SU-DHL-6 (cell line): ENCODE measurements around the gene RNF217.

ENCODE experiments used
- H2AFZ ChIP-seq: fragments of 200-600 bp; sonication (generic); 2 replicates; pipeline ENCODE4 v1.6.1; 2014; ENCODE audit warnings: low read depth, mild to moderate bottlenecking, moderate library complexity, mixed read lengths, antibody characterized with exemption, low read length; ENCODE audit not compliant: severe bottlenecking
- H3F3A ChIP-seq: fragments of 200-600 bp; shearing (Covaris generic); 2 replicates; pipeline ENCODE4 v1.6.0; 2016; ENCODE audit warnings: antibody characterized with exemption, mild to moderate bottlenecking; ENCODE audit not compliant: insufficient read depth
- H3K27ac ChIP-seq: fragments of 200-600 bp; sonication (generic); 2 replicates; pipeline ENCODE4 v1.5.1; 2016; ENCODE audit warnings: low read depth, mild to moderate bottlenecking, low read length, moderate library complexity, mixed read lengths
- H3K27me3 ChIP-seq: fragments of 200-600 bp; sonication (generic), shearing (Covaris generic); 2 replicates; pipeline ENCODE4 v1.6.0; 2014; ENCODE audit warnings: mild to moderate bottlenecking, low read length
- H3K36me3 ChIP-seq: fragments of 200-600 bp; sonication (generic); 2 replicates; pipeline ENCODE4 v1.6.1; 2014; ENCODE audit warnings: mild to moderate bottlenecking, low read length, mixed read lengths
- H3K4me2 ChIP-seq: fragments of 300-600, 200-600 bp; shearing (Covaris generic), sonication (generic); 2 replicates; pipeline ENCODE4 v1.6.0; 2014; ENCODE audit warnings: low read length, low read depth, mild to moderate bottlenecking; ENCODE audit not compliant: poor library complexity, severe bottlenecking
- H3K4me3 ChIP-seq: fragments of 200-600 bp; sonication (generic); 2 replicates; pipeline ENCODE4 v1.5.1; 2014; ENCODE audit warnings: antibody characterized with exemption, low read length, mild to moderate bottlenecking, mixed read lengths; ENCODE audit not compliant: insufficient read depth, poor library complexity, severe bottlenecking
- H3K79me2 ChIP-seq: fragments of 200-600 bp; sonication (generic); 2 replicates; pipeline ENCODE4 v1.6.1; 2014; ENCODE audit warnings: mild to moderate bottlenecking, low read length, moderate library complexity; ENCODE audit not compliant: insufficient read depth
- H3K9ac ChIP-seq: fragments of 200-600 bp; sonication (generic); 2 replicates; pipeline ENCODE4 v1.7.0; 2014; ENCODE audit warnings: mild to moderate bottlenecking, low read length
- H3K9me2 ChIP-seq: fragments of 200-600 bp; sonication (generic); replicated peaks from 2 replicates; pipeline ENCODE4 v1.6.1; 2014; ENCODE audit warnings: low read length; ENCODE audit not compliant: insufficient read depth
- H3K9me3 ChIP-seq: fragments of 200-600 bp; sonication (generic); 2 replicates; pipeline ENCODE4 v1.6.1; 2014; ENCODE audit warnings: low read length, mixed read lengths; ENCODE audit not compliant: insufficient read depth
- H4K20me1 ChIP-seq: fragments of 200-600 bp; sonication (generic); 2 replicates; pipeline ENCODE4 v1.6.1; 2014; ENCODE audit warnings: low read depth, mild to moderate bottlenecking, antibody characterized with exemption, low read length, moderate library complexity, mixed read lengths
- EZH2phosphoT487 ChIP-seq: fragments of 200-600 bp; sonication (generic), shearing (Covaris generic); conservative IDR thresholded peaks from 2 replicates; pipeline ENCODE4 v1.6.1; 2018; ENCODE audit warnings: mild to moderate bottlenecking, antibody characterized with exemption, low read length, moderate library complexity, mixed read lengths
- TF ChIP-seq, protein P1 (sequence below): fragments of 200-600 bp; sonication (generic); IDR thresholded peaks from one replicate; pipeline ENCODE4 v1.5.1; 2017; ENCODE audit warnings: antibody characterized with exemption, mild to moderate bottlenecking, low read length, moderate library complexity; ENCODE audit not compliant: insufficient read depth, poor library complexity, severe bottlenecking

The RNF217 gene

DNA sequence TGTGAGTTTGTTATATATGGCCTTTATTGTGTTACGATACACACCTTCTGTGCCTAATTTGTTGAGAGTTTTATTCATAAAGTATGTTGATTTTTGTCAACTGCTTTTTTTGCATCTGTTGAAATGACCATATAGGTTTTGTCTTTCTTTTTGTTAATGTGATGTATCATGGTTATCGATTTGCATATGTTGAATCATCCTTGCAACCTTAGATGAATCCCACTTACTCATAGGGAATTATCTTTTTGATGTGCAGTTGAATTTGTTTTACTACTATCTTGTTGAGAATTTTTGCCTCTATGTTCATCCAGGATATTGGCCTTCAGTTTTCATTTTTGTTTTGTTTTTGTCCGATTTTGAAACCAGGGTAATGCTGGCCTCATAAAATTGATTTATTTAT, 145.7 kb downstream of the RNF217 start:
- Histone ChIP-seq H3K79me2 (no peaks in the 10 kb centered on the region), H3K27ac (no peak overlapping the region), H2AFZ (no peak overlapping the region), H3K36me3 (no peaks in the 10 kb centered on the region), H3F3A (no peaks in the 10 kb centered on the region), H3K4me2 (no peak overlapping the region), H3K9me2 (no peaks in the 10 kb centered on the region), H3K9ac (no peak overlapping the region), H3K4me3 (no peak overlapping the region), H4K20me1 (no peaks in the 10 kb centered on the region), H3K27me3 (no peaks in the 10 kb centered on the region), H3K9me3 (0 out of 2 replicates have a peak, but pooled peaks cover 6% of the 10 kb centered on the region)
- no peak for TF ChIP-seq EZH2phosphoT487
- TF ChIP-seq, protein P1, sequence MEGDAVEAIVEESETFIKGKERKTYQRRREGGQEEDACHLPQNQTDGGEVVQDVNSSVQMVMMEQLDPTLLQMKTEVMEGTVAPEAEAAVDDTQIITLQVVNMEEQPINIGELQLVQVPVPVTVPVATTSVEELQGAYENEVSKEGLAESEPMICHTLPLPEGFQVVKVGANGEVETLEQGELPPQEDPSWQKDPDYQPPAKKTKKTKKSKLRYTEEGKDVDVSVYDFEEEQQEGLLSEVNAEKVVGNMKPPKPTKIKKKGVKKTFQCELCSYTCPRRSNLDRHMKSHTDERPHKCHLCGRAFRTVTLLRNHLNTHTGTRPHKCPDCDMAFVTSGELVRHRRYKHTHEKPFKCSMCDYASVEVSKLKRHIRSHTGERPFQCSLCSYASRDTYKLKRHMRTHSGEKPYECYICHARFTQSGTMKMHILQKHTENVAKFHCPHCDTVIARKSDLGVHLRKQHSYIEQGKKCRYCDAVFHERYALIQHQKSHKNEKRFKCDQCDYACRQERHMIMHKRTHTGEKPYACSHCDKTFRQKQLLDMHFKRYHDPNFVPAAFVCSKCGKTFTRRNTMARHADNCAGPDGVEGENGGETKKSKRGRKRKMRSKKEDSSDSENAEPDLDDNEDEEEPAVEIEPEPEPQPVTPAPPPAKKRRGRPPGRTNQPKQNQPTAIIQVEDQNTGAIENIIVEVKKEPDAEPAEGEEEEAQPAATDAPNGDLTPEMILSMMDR = no peak

DNA sequence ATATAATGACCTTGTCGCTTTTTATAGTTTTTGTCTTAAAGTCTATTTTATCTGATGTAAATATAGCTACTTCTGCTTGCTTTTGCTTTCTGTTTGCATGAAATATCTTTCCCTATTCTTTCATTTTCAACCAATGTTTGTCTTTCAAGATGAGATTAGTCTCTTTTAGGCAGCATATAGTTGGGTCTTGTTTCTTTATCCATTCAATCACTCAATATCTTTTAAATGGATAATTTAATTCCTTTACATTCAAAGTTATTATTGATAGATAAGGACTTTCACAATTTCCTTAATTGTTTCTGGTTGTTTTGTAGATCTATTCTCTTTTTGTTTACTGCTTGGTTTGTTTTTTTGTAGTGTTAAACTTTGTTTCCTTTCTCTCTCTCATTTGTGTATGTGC, 147.8 kb downstream of the RNF217 start:
- Histone ChIP-seq H3K4me3 (no peak overlapping the region), H3K9me2 (no peaks in the 10 kb centered on the region), H3F3A (no peaks in the 10 kb centered on the region), H3K27me3 (no peaks in the 10 kb centered on the region), H3K4me2 (no peak overlapping the region), H3K79me2 (no peaks in the 10 kb centered on the region), H4K20me1 (no peaks in the 10 kb centered on the region), H3K27ac (no peak overlapping the region), H3K36me3 (no peaks in the 10 kb centered on the region), H3K9me3 (0 out of 2 replicates have a peak, but pooled peaks cover 6% of the 10 kb centered on the region), H2AFZ (no peak overlapping the region), H3K9ac (no peak overlapping the region)
- no peak for TF ChIP-seq EZH2phosphoT487
- TF ChIP-seq, protein P1 = no peak

DNA sequence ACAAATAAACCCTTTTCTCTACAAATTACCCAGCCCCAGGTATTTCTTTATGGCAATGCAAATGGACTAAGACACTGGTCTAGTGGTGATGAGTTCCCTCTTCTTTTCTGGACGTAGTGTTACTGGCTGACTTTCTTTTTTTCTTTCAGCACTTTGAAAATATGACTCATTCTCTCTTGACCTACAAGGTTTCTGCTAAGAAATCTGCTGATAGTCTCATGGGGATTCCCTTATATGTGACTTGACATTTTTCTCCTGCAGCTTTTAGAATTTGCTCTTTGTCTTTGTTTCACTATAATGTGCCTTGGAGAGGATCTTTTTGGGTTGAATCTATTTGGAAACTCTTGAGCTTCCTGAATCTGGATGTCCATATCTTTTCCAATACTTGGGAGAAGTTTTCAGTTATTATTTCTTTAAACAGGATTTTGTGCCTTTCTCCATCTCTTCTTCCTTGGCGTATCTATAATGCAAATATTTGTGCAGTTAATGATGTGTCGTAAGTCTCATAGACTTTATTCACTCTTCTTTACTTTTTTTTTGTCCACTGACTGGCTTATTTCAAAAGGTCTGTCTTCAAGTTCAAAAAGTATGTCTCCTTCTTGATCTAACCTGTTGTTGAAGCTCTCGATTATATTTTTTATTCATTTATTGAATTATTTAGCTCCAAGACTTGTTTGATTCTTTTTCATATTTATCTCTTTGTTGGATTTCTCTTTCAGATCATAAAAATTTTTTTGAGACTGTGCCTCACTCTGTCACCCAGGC, 149.2 kb downstream of the RNF217 start:
- Histone ChIP-seq H3K9ac (no peak overlapping the region), H2AFZ (no peak overlapping the region), H3K9me3 (0 out of 2 replicates have a peak, but pooled peaks cover 6% of the 10 kb centered on the region), H3F3A (no peaks in the 10 kb centered on the region), H3K36me3 (no peaks in the 10 kb centered on the region), H3K4me3 (no peak overlapping the region), H3K9me2 (no peaks in the 10 kb centered on the region), H3K27me3 (no peaks in the 10 kb centered on the region), H4K20me1 (no peaks in the 10 kb centered on the region), H3K4me2 (no peak overlapping the region), H3K27ac (no peak overlapping the region), H3K79me2 (no peaks in the 10 kb centered on the region)
- TF ChIP-seq, protein P1 = no peak
- no peak for TF ChIP-seq EZH2phosphoT487
